ENCODE results near the gene KRT14.
A peak's percentile ranks its signal among the peaks of the same experiment; 100 is the strongest.
"Not testable (repeated sequence)": the region's sequence is repeated elsewhere in the genome, so short reads cannot be mapped to it uniquely, and the experiment has no call there.

Gene KRT14

DNA sequence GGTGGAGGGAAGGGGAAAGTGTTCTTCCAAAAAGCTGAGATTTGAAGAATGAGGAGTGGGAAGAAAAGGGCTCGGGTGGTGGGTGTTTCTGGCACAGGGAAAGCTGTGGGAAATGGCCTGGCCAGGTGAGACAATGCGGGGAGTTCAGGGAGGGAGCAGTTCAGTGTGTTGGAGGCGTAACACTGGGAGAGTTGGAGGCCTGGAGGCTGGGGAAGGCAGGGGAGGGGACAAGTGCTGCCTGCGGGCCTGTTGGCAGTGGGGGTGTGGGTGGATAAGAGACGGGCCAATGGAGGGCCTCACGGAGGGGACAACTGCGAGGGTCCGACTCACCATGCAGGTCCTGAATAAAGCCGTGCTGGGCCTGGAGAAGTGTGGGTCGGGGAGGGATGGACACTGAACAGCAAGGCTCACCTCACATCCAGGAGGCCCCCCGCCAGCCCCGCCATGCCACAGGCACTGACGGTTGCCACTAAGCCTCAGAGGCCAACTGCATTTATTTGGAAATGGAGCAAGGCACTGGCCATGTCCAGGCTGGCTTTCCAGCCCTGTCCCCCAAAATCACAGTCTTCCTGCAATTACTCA lies 40.8 kb downstream of the KRT14 start:
- DNase-seq: no peak

DNA sequence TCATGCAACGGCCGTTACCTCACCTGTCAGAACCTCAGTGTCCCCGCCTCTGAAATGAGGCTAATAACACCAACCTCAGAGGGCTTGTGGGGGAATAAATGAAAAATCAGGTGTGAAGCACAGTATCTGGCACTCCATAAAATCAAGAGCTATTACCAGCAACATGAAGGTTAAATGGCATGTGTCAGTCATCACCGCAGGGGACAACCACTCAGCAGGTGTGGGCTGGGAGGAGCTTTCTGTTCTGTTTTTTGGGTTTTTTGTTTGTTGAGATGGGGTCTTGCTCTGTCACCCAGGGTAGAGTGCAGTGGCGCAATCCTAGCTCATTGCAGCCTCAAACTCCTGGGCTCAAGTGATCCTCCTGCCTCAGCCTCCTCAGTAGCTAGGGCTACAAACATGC lies 41.8 kb downstream of the KRT14 start:
- DNase-seq: no peak

DNA sequence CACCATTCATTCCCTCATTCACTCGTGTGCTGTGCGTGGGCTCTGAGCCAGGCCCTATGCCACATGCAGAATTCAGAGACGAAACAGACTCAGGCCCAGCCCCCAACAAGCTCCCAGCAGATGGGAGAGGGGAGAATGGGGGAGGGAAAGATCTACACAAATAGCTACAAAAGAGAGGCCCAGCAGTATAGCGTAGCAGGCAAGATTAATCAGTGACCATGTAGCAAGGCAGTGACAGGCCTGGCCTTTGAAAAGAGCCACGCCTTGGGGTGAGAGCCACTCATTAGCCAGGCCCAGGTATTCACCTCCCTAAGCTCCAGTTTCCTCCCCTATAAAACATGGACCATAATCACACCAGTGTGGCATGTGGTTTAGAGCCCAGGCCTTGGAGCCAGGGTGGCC lies 42.2 kb downstream of the KRT14 start:
- no peak for DNase-seq

DNA sequence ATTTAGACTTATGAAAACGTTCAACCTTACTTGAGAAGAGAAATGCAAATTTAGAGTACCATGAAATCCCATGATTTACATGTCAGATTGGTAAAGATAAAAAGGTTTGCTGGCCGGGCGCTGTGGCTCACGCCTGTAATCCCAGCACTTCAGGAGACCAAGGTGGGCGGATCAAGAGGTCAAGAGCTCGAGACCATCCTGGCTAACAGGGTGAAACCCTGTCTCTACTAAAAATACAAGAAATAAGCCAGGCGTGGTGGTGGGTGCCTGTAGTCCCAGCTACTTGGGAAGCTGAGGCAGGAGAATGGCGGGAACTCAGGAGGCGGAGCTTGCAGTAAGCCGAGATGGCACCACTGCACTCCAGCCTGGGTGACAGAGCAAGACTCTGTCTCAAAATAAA lies 43.9 kb downstream of the KRT14 start:
- DNase-seq: not testable (repeated sequence)

DNA sequence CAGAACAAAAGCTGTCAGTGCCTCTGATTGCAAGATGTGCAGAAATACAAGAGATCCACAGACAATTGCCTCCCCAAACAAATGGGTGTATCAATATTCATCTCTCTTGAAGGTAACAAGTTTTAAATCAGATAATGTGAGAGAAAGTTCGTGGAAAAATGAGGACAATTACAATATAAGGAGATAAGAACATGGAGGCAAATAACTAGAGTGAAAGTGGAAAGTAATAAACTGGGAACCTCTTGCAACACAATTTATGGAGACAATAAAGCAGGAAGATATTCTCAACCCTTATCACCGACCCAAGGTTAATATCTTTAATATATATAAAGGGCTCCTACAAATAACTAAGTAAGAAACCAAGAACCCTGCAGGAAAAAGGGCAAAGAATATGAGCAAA lies 44.3 kb downstream of the KRT14 start:
- no peak for DNase-seq

DNA sequence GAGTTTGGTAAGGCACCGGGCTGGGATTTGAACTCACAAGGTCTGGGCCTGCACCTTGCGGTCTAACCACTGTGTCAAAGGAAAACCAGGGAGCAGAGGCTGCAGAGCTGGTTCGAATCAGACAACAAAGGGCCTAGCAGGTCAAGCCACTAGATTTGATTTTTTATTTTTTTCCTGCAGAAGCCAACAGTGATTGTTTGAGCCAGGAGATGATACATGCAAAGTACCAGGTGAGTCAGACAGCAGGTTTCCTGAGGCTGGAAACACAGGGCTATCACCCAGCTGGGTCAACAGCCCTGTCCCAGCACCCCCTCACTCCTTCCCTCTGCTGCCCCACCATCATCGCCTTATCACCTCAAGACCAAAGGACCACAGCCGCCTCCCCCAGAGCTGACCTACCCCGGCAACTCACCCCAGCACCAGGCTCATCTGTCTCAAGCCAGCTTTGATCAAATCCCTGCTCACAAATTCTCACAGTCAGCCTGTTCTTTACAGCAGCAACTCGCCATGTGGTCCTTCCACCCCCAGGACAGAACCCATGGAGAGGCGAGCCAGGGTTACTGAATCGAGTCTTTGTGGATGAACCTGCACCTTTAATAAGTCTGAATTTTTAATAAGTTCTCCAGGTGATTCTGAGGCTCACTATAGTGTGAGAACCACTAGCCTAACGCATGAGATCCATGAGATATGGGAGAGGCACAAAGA lies 45.6 kb downstream of the KRT14 start:
- DNase-seq: peak; percentile 46

DNA sequence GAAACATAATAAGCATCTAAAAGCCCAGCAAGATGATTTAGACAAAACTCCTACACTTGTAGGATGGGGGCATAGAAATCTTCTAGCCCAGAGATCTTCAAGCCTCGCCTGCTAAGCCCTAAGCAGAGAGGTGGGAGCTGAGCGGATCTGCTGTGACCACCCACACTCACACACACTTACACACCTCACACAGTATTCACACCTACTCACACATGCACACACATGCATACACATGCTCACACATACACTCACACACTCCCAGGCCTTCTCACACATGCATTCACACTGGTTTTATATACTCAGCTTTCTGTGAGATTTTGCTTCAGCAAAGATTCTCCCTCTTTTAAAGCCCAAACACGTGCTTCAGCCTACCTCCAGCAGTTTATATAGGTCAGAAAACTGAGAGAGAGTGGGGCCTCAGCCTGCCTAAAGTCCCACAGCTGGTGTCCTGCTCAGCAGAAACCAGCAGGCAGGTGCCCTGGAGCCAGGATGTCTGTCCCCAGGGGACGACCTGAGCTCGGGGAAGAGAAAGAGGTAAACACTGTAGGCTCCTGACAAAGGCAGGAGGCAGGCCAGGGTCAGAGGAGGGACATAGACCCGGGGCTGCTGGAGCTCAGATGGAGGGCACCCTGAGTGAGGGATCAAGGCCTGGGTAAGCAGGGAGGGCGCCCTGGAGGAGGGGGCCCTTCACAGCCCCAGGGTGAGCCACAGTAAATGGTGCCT lies 46.6 kb downstream of the KRT14 start:
- DNase-seq: no peak

DNA sequence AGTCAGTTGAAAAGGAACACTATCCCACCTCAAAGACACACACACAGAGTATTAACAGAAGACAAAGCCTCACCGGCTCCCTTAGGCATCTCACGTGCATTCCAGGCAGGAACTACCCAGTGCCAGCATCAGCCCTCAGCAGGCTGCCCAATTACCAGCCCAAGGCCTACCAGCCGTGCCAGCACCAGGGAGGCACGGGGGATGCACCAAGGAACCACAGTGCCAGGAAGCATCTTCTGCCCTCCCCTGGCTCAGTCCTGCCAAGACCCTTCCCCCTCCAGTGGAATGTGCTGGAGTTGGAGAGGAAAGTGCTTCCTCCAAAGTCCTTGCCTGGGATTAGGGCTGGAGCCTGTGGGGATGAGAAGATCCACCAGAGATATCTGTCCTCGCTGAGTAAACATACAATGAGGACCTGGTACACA lies 47.6 kb downstream of the KRT14 start:
- peak; percentile 92 for DNase-seq

DNA sequence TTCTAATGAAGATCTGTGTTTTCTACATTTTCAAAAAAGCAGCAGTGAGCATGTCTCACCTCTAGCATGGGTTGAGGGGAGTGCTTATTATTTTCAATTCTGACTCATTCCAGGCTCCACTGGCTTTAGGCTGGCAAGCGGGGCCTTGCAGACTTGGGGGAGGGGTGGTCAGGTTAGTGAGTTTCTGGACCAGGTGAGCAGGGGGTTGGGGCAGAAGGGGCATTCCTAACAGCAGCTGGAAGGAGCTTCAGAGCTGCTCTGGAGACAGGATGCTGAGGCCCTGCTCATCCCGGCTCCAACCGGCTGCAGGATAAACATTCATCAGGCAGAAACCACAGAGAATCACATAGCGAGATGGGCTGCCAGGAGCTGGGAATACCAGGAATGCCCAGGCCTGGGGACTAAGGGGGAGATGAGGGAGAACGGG lies 48.1 kb downstream of the KRT14 start:
- DNase-seq: peak; percentile 90

DNA sequence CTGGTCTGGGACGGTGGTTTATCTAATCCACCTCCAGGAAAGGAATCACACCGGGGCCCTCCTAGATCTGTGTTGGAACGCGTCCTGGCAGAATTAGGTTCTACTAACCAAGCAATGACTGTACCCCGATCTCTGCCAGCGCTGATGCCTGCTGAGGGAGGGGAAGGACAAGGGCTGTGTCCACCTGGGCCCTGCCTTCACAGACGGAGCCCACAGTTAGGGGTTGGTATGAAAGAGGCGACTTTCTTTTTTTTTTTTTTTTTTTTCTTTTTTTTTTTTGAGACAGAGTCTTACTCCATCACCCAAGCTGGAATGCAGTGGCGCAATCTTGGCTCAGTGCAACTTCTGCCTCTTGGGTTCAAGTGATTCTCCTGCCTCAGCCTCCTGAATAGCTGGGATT lies 48.7 kb downstream of the KRT14 start:
- peak; percentile 68 for DNase-seq

DNA sequence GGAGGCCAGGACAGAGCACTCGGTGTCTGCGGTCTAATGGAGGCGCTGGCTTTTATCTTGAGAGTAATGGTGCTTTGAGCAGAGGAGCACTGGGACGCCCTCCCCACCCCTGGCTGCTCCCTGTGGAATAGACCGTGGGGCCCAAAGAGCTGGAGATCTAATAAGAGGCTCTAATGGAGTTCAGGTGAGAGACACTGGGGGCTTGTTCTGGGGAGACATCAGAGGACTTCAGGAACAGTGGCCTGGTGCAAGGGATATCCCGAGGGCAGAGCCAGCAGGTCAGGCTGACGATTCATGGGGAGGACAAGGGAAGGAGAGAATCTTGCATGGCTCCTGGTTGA lies 49.1 kb downstream of the KRT14 start:
- no peak for DNase-seq

DNA sequence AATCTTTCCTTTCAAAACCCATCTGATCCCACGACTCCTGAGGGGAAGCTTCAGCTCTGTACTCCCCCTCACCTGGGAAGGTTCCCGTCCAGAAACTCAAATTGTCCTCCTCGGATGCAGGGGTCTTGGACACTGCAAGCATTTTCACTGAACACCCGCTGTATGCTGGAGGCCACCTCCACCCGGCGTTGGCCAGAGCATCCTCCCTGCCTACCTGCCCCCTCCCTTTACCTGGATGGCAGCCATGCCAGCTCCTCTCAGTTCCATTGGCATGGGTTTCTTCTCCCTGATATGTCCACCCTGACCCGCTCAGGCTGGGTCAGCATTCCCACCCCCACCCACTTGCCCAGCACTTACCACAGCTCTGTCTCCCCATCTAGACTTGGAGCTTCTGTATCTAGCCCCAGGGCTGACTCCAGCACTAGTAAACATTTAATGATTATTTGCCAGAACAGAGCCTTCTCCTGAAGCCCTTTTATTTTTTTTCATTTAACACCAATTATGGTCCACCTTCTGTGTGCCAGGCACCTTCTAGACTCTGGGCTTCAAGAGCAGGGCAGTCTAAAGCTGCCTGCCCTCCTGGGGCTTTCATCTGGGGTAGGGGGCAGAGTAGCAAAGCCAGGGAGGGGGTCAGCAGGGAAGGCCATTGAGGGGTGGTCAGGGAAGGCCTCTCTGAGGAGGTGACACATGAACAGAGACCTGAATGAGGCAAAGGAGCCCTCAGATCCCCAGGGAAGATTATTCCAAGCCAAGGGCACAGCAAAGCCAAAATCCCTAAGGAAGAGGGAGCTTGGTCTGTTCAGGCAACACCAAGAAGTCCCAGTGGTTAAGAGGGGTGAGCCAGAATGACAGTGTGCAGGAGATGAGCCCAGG lies 49.7 kb downstream of the KRT14 start:
- no peak for DNase-seq

DNA sequence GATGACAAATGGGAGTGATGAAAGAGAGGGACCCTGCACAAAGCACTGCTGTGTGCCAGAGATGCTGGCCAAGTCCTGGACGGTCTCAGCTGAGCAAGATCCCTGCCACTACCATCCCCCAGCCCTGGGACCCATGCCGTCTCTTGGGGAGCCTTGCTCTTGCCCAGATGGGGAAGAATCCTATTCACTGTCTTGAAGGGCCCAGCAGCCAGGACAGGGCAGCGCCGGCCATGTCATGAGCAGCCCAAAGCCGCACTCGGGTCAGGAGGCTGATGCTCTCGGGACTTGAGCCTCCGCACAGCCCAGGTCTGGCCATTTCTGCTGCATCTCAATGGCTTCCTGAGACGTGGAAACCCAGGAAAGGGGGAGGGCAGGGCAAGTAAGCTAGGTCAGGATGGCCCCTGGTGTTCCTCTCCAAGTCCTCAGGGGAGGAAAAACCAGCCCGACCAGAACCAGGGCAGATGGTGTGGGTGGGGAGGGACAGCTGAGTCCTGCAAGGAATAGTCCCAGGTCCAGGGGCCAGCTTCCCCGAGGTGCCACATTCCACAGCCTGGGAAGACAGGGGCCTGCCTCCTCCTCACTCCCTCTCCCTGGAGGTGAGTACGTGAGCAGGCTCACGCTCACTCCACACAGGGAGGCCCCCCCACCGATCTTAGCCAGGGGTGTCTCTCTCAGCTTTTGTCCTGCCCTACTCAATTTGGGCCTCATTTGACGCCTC lies 50.8 kb downstream of the KRT14 start:
- no peak for DNase-seq

DNA sequence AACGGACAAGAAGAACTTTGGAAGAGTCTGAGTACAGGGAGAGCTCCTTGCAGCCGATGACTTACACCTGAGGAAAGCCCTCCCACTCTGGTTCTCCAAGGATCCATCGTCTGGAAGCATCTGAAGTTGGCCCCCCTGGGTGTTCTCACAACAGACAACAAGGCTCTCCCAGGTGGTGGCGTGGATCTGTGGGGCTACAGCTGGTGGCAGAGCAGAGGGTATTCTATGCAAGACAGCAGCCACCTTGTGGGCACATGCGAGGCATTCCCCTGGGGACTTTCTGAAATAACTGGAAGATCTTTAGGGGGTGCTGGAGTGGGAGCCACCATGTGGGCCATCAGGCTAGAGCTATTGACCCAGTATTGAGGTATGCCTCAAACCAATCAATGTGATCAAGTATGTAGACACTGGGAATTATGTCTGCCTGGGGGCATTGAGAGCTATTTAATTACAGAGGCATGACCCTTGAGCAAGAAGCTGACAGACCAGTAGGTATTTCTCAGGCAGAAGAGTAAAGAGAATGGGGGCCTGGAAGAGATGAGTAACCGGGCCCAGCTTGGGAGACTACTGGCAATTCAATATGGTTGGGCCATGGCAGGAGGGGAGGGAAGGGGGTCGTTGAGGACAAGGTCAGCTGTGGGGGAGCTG lies 51.7 kb downstream of the KRT14 start:
- DNase-seq: no peak

DNA sequence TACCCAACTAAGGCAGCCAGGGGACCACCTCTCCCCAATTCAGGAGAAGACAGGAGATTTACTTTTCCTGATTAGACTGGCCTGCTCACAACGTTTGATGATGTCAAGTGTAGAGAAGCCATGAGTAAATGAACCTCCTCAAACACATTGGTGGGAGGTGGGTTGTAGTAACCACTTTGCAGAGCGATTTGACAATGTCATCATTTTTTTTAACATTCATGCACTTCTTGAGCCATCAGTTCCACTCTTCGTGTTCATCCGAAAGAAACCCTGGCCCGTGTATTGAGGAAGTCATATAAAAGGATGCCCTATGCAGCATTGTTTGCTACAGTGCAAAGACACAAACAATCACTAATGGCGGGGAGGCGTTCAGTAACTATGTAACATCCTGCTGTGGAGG lies 53.1 kb downstream of the KRT14 start:
- DNase-seq: no peak

DNA sequence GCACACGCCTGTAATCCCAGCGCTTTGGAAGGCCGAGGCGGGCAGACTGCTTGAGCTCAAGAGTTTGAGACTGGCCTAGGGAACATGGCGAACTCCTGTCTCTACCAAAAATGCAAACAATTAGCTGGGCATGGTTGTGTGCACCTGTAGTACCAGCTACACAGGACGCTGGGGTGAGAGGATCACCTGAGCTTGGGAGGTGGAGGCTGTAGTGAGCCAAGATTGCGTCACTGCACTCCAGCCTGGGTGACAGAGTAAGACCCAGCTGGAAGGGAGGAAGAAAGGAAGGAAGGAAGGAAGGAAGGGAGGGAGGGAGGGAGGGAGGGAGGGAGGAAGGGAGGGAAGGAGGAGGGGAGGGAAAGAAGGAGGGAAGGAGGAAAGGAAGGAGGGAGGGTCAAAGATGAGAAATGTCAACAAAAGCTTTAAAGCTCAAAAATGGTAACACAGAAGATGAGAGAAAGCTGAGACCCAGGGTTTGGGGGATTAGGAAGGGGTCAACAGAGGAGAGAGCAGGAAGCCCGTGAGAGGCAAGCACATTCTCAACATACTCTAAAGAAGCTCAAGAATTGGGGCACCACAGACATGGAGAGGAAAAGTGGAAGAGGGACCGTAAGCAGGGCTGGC lies 53.6 kb downstream of the KRT14 start:
- no peak for DNase-seq
